Mesodermal cell (in vitro differentiated cells): ENCODE results near the gene PRRT4.

ENCODE experiments used
- H3K27ac ChIP-seq: 2 replicates; pipeline ENCODE4 v1.7.0; 2013; ENCODE audit warnings: mild to moderate bottlenecking, low read depth, low read length, moderate library complexity; ENCODE audit not compliant: severe bottlenecking
- H3K36me3 ChIP-seq: 2 replicates; pipeline ENCODE4 v1.7.1; 2013; ENCODE audit warnings: mild to moderate bottlenecking, low read length, moderate library complexity; ENCODE audit not compliant: control insufficient read depth, insufficient read depth
- H3K4me1 ChIP-seq: one replicate; pipeline ENCODE4 v1.7.1; 2013; ENCODE audit warnings: mild to moderate bottlenecking, low read length; ENCODE audit not compliant: insufficient read depth, control insufficient read depth, poor library complexity, severe bottlenecking
- H3K4me3 ChIP-seq: 2 replicates; pipeline ENCODE4 v1.7.0; 2013; ENCODE audit warnings: low read length, control low read depth, mild to moderate bottlenecking; ENCODE audit not compliant: insufficient read depth, poor library complexity, severe bottlenecking; ENCODE audit errors: extremely low read depth
- H3K9me3 ChIP-seq: 2 replicates; pipeline ENCODE4 v1.7.1; 2013; ENCODE audit warnings: mild to moderate bottlenecking, low read length, moderate library complexity; ENCODE audit not compliant: control insufficient read depth
- WGBS, 2 experiments: methylation state at CpG; one replicate each; pipeline ENCODE4 v1.1.5; 2013; ENCODE audit warnings: missing lambda C conversion rate in 2 of 2; ENCODE audit not compliant: insufficient coverage in 2 of 2; 5-methylcytosine and 5-hydroxymethylcytosine counted together

The PRRT4 gene

DNA sequence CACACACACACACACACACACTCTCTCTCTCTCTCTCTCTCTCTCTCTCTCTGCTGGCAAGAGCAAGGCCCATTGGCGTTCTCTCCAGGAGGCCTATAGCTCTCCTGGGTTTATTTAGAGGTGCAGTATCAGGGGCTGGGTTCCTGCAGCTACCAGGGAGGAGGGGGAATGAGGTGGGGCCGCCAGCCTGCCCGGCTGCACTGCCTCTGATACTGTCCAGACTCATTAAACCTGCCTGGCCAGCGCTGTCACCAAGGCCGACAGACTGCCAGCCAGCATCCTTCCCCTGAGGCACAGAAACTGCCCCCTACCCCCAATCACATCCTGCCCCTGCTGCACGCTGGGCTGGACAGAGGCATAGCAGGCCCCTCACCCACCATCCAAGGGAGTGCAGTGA lies 4.3 kb downstream of the PRRT4 start:
- no peaks in the 10 kb centered on the region for H3K36me3 ChIP-seq
- peaks cover 28% of the 10 kb centered on the region for H3K4me1 ChIP-seq
- H3K27ac ChIP-seq = peak overlapping the region; percentile 2
- no peaks in the 10 kb centered on the region for H3K9me3 ChIP-seq
- no peak overlapping the region for H3K4me3 ChIP-seq
- 29 to 47% methylated on average over 1 to 3 of the region's 6 CpGs for WGBS, 2 experiments

GRCh38 chr7:128356546-128357216 lies 4.8 kb downstream of the PRRT4 start:
- no peaks in the 10 kb centered on the region for H3K36me3 ChIP-seq
- 94 to 100% methylated on average over 1 to 2 of the region's 2 CpGs for WGBS, 2 experiments
- H3K27ac ChIP-seq = peak overlapping the region; percentile 2
- H3K9me3 ChIP-seq = no peaks in the 10 kb centered on the region
- H3K4me3 ChIP-seq = no peak overlapping the region
- H3K4me1 ChIP-seq = peaks cover 25% of the 10 kb centered on the region

DNA sequence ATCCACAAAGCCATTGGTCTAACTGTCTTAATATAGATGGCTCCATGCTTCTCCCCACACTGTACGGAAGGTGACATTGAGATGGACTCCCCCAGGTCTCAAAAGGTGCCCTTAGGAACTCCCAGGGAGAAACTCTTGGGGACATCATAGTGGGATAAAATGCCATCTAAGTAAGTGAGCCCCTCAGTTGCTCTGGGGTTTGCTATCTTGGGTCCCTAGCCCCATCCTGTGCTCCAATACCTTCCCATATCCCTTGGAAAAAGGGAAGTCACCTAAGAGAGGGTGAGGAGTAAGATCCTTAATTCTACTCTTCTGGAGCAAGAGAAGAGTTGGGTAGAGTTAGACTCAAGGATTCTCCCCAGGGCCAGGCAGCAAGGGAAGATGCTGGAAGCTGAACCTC lies 7.9 kb downstream of the PRRT4 start:
- no peaks in the 10 kb centered on the region for H3K9me3 ChIP-seq
- no peak overlapping the region for H3K4me3 ChIP-seq
- H3K27ac ChIP-seq = no peak overlapping the region
- 100% methylated on average over 1 of the region's 1 CpG for WGBS, 2 experiments
- peaks cover 16% of the 10 kb centered on the region for H3K4me1 ChIP-seq
- no peaks in the 10 kb centered on the region for H3K36me3 ChIP-seq

- Histone ChIP-seq H3K4me1 (peaks cover 16% of the 10 kb centered on the region), H3K4me3 (no peak overlapping the region), H3K9me3 (no peaks in the 10 kb centered on the region), H3K27ac (no peak overlapping the region), H3K36me3 (no peaks in the 10 kb centered on the region)
- 85 to 88% methylated on average over 1 to 2 of the region's 3 CpGs for WGBS, 2 experiments
Observed at GRCh38 chr7:128353189-128353588, 8.3 kb downstream of the PRRT4 start.

DNA sequence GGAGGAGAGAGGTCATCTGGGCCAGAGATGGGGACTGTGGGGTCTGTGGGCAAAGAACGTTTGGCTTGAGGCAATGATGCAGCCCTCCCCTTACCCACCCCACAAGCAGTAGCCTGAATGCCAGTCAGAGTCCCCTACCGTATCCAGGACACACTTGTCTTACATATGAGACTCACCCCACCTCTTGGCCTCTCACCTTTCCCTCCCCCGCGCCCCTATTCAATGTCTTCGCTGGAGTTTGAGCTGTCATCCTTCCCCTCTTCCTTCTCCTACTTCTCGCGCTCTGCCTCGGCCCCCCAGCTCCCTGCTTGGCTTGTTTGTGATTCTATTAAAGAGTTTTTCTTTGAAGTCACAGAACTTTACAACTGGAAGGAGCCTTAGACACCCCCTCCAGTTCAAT lies 8.9 kb downstream of the PRRT4 start:
- Histone ChIP-seq H3K4me1 (peaks cover 11% of the 10 kb centered on the region), H3K9me3 (no peaks in the 10 kb centered on the region)
- WGBS, 2 experiments = 58 to 70% methylated on average over 5 to 7 of the region's 8 CpGs

GRCh38 chr7:128352153-128352537 lies 9.3 kb downstream of the PRRT4 start:
- H3K4me1 ChIP-seq = peaks cover 6% of the 10 kb centered on the region
- H3K36me3 ChIP-seq = no peaks in the 10 kb centered on the region
- no peaks in the 10 kb centered on the region for H3K9me3 ChIP-seq
- H3K27ac ChIP-seq = no peak overlapping the region
- whole genome bisulfite sequencing, 2 experiments = 9 to 27% methylated on average over 20 to 33 of the region's 34 CpGs
- no peak overlapping the region for H3K4me3 ChIP-seq

More for the DNA sequence above, 8.9 kb downstream of the PRRT4 start:
- Histone ChIP-seq H3K27ac (no peak overlapping the region), H3K4me3 (no peak overlapping the region), H3K36me3 (no peaks in the 10 kb centered on the region)

DNA sequence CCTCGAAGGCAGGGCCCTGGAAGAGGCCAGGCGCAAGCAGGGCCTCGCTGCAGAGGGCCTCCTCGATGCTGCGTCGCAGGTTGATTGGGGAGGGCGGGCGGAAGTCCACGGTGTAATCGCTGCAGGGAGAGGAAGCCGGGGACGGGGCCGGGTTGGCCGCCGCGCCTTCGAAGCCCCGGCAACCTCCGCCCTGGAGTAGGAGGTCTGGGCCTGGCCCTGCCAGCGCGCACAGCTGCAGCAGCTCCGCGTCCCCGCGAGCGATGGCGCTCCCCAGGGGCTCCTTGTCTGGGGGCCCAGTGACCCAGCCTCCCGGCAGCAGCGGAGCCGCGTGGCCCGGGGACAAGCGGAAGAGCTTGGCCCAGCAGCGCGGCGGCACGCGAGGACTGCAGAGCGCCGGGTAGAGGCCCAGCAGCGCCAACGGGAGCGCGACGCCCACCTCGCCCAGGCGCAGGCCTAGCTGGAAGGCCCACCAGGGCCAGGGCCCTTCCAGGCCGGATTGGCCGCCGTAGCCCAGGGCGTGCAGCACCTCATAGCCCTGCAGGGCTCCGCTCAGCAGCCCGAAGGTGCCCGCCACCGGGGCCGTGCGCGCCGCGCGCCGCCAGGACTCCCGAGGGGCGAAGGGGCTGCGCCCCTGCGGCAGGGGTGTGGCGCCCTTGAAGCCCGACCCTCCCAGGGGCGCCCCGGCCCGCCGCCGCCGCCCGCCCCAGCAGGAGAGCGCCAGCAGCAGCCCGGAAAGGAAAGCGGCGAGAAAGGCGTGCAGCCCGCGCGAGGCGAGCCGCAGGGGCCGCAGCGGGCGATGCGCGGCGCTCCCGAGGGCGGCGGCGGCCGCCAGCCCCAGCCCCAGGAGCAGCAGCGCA lies 10.0 kb downstream of the PRRT4 start:
- H3K9me3 ChIP-seq = no peaks in the 10 kb centered on the region
- no peak overlapping the region for H3K4me3 ChIP-seq
- no peak overlapping the region for H3K27ac ChIP-seq
- H3K36me3 ChIP-seq = no peaks in the 10 kb centered on the region
- WGBS, 2 experiments = 48 to 50% methylated on average over 81 to 95 of the region's 97 CpGs
- peaks cover under 1% of the 10 kb centered on the region for H3K4me1 ChIP-seq

GRCh38 chr7:128350708-128351295 lies 10.7 kb downstream of the PRRT4 start:
- Histone ChIP-seq H3K27ac (no peak overlapping the region), H3K4me3 (no peak overlapping the region), H3K36me3 (no peaks in the 10 kb centered on the region), H3K9me3 (no peaks in the 10 kb centered on the region), H3K4me1 (no peaks in the 10 kb centered on the region)
- 89 to 90% methylated on average over 31 to 34 of the region's 35 CpGs for WGBS, 2 experiments

GRCh38 chr7:128349466-128349825 lies 12.0 kb downstream of the PRRT4 start:
- 20 to 33% methylated on average over 1 of the region's 4 CpGs for WGBS, 2 experiments
- Histone ChIP-seq H3K27ac (no peak overlapping the region), H3K9me3 (no peaks in the 10 kb centered on the region), H3K4me3 (no peak overlapping the region), H3K36me3 (no peaks in the 10 kb centered on the region), H3K4me1 (no peaks in the 10 kb centered on the region)

- WGBS, 2 experiments = 17 to 23% methylated on average over 2 of the region's 2 CpGs
- Histone ChIP-seq H3K4me3 (no peak overlapping the region), H3K27ac (no peak overlapping the region), H3K4me1 (peaks cover under 1% of the 10 kb centered on the region), H3K36me3 (no peaks in the 10 kb centered on the region), H3K9me3 (no peaks in the 10 kb centered on the region)
Observed at GRCh38 chr7:128347647-128348097, 13.8 kb downstream of the PRRT4 start.
